GM10266 (cell line): ENCODE measurements around the gene IGFN1.

Experiments used
- DNase-seq: peaks from one replicate; pipeline ENCODE4 v3.0.0; 2012; ENCODE audit errors: extremely low spot score
- TF ChIP-seq, protein P1 (sequence below): IDR thresholded peaks from 2 replicates; pipeline ENCODE4 v1.5.1; 2012; ENCODE audit warnings: mild to moderate bottlenecking, low read depth; ENCODE audit not compliant: control insufficient read depth, insufficient read depth; ENCODE audit errors: missing control alignments

Gene IGFN1

DNA sequence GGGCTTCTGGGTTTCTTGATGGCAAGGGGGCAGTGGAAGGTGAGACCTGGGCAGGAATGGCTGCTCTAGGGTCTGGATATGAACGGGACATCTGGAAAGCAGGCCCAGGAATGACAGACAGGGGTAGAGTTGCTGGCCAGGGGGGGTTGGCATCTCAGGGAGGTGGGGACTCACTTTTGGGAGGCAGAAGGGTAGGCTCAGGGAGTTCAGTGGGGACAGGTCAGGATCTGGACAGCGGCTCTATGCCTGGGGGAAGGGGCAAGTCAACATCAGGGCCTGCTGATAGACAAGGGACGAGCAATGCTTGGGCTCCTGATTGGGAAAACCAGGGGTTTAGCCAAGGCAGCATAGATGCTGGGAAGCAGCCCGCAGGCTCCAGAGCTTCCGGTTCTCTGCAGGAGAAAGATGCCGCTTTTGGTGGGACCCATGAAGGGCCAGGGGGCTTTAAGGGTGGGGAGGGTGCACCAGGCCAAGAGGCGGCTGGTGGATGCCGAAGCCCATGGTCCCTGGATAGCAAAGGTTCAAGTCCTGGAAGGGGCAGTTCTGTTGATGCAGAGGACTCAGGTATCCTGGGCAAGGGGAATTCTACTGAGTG lies 21.9 kb downstream of the IGFN1 start:
- no peak for DNase-seq
- TF ChIP-seq, protein P1, sequence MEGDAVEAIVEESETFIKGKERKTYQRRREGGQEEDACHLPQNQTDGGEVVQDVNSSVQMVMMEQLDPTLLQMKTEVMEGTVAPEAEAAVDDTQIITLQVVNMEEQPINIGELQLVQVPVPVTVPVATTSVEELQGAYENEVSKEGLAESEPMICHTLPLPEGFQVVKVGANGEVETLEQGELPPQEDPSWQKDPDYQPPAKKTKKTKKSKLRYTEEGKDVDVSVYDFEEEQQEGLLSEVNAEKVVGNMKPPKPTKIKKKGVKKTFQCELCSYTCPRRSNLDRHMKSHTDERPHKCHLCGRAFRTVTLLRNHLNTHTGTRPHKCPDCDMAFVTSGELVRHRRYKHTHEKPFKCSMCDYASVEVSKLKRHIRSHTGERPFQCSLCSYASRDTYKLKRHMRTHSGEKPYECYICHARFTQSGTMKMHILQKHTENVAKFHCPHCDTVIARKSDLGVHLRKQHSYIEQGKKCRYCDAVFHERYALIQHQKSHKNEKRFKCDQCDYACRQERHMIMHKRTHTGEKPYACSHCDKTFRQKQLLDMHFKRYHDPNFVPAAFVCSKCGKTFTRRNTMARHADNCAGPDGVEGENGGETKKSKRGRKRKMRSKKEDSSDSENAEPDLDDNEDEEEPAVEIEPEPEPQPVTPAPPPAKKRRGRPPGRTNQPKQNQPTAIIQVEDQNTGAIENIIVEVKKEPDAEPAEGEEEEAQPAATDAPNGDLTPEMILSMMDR, result no peak

DNA sequence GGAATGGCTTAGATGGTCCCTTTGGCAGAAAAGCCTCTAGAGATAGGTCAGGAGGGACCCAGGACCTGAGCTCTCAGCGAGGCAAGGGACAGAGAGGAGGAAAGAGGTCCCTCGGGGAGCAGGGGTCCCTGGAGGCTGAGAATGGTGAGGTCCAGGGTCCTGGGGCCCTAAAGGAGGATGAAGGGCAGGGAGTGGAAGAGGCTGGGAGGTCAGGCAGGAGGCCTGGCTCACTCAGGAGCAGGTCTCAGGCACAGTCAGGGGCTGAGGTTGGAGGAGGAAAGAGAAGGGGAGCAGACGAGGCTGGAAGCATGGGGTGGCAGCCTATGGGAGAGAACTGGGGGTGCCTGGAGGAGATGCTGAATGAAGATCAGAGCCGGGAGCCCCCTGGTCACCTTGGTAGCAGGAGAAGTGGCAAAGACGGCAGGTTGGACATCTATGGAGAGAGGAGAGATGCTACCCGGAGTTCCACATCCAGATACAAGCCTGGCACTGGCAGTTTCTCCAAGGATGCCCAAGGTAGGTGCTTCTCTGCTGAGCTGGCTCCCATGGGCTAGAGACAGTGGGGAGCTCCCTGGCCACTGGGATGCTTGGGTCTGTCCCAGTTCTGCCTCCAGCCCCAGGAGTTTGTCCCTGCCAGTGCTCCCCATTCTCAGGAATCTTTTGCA lies 22.6 kb downstream of the IGFN1 start:
- DNase-seq, result no peak
- TF ChIP-seq, protein P1, result no peak

DNA sequence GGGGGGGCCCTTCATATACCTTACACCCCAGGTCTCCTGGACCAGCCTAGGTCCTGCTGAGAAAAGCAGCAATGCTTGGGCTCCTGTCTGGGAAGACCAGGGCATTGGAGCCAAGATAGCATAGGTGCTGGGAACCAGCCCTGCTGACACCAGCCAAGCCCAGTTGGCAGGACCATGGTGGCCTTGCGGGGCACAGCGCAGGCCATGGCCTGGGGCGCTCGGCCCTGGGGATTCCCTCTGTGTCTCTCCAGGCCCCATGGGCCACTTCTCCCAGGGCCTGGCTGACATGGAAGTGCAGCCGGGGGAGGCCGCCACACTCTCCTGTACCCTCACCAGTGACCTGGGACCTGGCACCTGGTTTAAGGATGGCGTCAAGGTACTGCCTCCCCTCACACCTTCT lies 23.3 kb downstream of the IGFN1 start:
- TF ChIP-seq, protein P1, result no peak

DNA sequence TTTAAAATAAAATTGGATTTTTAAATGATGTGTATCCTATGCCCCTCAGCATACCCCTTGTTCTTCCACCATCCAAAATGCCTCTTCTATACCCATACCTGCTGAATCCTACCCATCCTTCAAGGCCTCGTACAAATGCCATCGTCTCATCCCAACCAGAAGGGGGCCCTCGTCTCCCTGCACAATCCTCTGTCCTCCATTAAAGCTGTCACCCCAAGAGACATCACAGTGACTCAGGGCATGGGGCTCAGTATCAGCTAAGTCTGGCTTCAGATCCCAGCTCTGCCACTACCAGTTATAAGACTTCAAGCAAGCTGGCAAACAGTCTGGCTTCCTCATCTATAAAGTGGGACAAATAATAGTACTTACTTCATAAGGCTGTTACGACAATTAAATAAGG lies 23.8 kb downstream of the IGFN1 start:
- TF ChIP-seq, protein P1, result peak; percentile 21
- DNase-seq, result no peak

More for the DNA sequence above, 23.3 kb downstream of the IGFN1 start:
- no peak for DNase-seq

DNA sequence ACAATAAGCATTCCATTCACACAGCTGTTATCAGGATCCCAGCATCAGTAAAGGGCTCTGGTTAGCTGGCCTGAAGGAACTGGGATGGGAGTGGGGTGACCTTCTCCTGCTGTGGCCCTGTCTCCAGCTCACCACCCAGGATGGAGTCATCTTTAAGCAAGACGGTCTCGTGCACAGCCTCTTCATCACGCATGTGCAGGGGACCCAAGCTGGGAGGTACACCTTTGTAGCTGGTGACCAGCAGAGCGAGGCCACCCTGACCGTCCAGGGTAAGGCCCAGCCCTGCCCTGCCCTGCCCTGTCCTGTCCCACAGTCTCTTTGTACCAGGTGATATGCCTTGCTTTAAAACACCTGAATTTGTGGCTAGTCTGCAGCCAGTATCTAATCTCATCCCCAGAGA lies 24.3 kb downstream of the IGFN1 start:
- TF ChIP-seq, protein P1, result no peak
- DNase-seq, result no peak

DNA sequence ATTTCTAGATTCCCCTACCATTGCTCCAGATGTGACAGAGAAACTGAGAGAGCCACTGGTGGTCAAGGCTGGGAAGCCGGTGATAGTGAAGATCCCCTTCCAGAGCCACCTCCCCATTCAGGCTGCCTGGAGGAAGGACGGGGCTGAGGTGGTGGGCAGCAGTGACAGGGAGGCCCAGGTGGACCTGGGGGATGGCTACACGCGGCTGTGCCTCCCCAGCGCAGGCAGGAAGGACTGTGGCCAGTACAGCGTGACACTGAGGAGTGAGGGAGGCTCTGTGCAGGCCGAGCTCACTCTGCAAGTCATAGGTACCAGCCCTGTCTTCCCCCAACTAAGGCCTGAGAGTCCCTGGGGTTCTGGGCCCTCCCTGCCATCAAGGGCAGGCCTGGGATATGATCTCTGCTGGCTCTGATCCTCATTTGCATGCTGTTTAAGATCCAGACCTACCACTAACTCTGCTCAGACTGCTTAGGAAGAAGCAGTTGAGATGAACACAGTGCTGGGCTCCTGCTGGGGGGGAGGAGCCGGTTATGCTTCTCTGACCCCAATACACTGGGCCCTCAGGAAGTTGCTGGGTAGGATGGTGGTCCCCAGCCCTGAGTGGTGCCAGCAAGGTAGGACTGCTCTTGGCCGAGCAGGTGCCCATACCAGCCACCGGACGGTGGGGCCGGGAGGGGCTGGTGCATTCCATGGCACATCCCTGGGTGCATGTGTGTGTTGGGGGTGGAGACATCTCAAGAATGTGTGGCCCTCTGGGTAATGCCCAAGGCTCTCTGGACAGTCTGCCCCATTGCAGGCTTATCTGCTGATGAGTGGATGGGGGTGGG lies 25.1 kb downstream of the IGFN1 start:
- DNase-seq, result no peak
- TF ChIP-seq, protein P1, result no peak
